Measurements from ENCODE around the gene PAK1. TPM values are rescaled to one million over a fixed set of nuclear protein-coding genes. Genes with fewer than 3 reads are reported as not detected.

PAK1 gene
- total RNA-seq, 3 donors from 2014 or later (not counting 1 experiment from before 2014, with no cell fraction given): 18.8 to 27.3 (median 20.4) TPM

GRCh38 chr11:77442394-77443053, 31.4 kb downstream of the PAK1 start:
- Histone ChIP-seq H3K27ac (ENCODE audit: low read length) (no peak overlapping the region), H3K4me3 (ENCODE audit: low read length) (no peak overlapping the region), H3K27me3 (ENCODE audit: control insufficient read depth, insufficient read depth, low read length) (no peaks in the 10 kb centered on the region), H3K4me1 (ENCODE audit: control insufficient read depth, insufficient read depth, low read length) (peaks cover 4% of the 10 kb centered on the region), H3K9me3 (ENCODE audit: control insufficient read depth, insufficient read depth, low read length) (no peaks in the 10 kb centered on the region), H3K36me3 (ENCODE audit: control insufficient read depth, insufficient read depth, low read length) (no peaks in the 10 kb centered on the region)
- no peaks in the 10 kb centered on the region for H3K4me1 Mint-ChIP-seq
- WGBS (ENCODE audit: insufficient coverage): 78% methylated on average over 3 of the region's 3 CpGs
- intact Hi-C loops (cut with micrococcal nuclease): no loop called here
- no peak overlapping the region for H3K4me3 Mint-ChIP-seq
- H3K9me3 Mint-ChIP-seq: no peaks in the 10 kb centered on the region
- H3K27ac Mint-ChIP-seq: no peak overlapping the region
- ATAC-seq: no peak
- no peak for TF ChIP-seq CTCF (IDR thresholded peaks at IDR 0.05)
- no peak for DNase-seq
- no peaks in the 10 kb centered on the region for H3K36me3 Mint-ChIP-seq
- H3K27me3 Mint-ChIP-seq (ENCODE audit: low read depth in 2 of 2): no peaks in the 10 kb centered on the region

GRCh38 chr11:77441426-77441825, 32.5 kb downstream of the PAK1 start:
- Histone ChIP-seq H3K9me3 (ENCODE audit: control insufficient read depth, insufficient read depth, low read length) (no peaks in the 10 kb centered on the region), H3K4me3 (ENCODE audit: low read length) (no peak overlapping the region), H3K4me1 (ENCODE audit: control insufficient read depth, insufficient read depth, low read length) (peaks cover 4% of the 10 kb centered on the region), H3K27me3 (ENCODE audit: control insufficient read depth, insufficient read depth, low read length) (no peaks in the 10 kb centered on the region), H3K36me3 (ENCODE audit: control insufficient read depth, insufficient read depth, low read length) (no peaks in the 10 kb centered on the region), H3K27ac (ENCODE audit: low read length) (no peak overlapping the region)
- no peaks in the 10 kb centered on the region for H3K4me1 Mint-ChIP-seq
- H3K36me3 Mint-ChIP-seq: no peaks in the 10 kb centered on the region
- no peak overlapping the region for H3K4me3 Mint-ChIP-seq
- intact Hi-C loops (cut with micrococcal nuclease): no loop called here
- no CpG with 5 or more reads among the region's 1 CpG for whole genome bisulfite sequencing (ENCODE audit: insufficient coverage)
- H3K9me3 Mint-ChIP-seq: no peaks in the 10 kb centered on the region
- ATAC-seq (no peak), DNase-seq (no peak)
- no peak overlapping the region for H3K27ac Mint-ChIP-seq
- H3K27me3 Mint-ChIP-seq (ENCODE audit: low read depth in 2 of 2): no peaks in the 10 kb centered on the region
- no peak for TF ChIP-seq CTCF (IDR thresholded peaks at IDR 0.05)

GRCh38 chr11:77440678-77441077, 33.2 kb downstream of the PAK1 start:
- no peak overlapping the region for H3K27ac ChIP-seq (ENCODE audit: low read length)
- intact Hi-C loops (cut with micrococcal nuclease): no loop called here
- H3K4me3 Mint-ChIP-seq: no peak overlapping the region
- H3K9me3 ChIP-seq (ENCODE audit: control insufficient read depth, insufficient read depth, low read length): no peaks in the 10 kb centered on the region
- no peaks in the 10 kb centered on the region for H3K27me3 ChIP-seq (ENCODE audit: control insufficient read depth, insufficient read depth, low read length)
- H3K4me1 Mint-ChIP-seq: no peaks in the 10 kb centered on the region
- no peaks in the 10 kb centered on the region for H3K36me3 ChIP-seq (ENCODE audit: control insufficient read depth, insufficient read depth, low read length)
- peaks cover 4% of the 10 kb centered on the region for H3K4me1 ChIP-seq (ENCODE audit: control insufficient read depth, insufficient read depth, low read length)
- no peak overlapping the region for H3K4me3 ChIP-seq (ENCODE audit: low read length)
- no peak overlapping the region for H3K27ac Mint-ChIP-seq
- H3K36me3 Mint-ChIP-seq: no peaks in the 10 kb centered on the region
- no peak for TF ChIP-seq CTCF (IDR thresholded peaks at IDR 0.05)
- H3K27me3 Mint-ChIP-seq (ENCODE audit: low read depth in 2 of 2): no peaks in the 10 kb centered on the region
- H3K9me3 Mint-ChIP-seq: no peaks in the 10 kb centered on the region
- ATAC-seq (no peak), DNase-seq (no peak)

- Histone ChIP-seq H3K4me3 (ENCODE audit: low read length) (no peak overlapping the region), H3K27ac (ENCODE audit: low read length) (no peak overlapping the region), H3K9me3 (ENCODE audit: control insufficient read depth, insufficient read depth, low read length) (no peaks in the 10 kb centered on the region), H3K36me3 (ENCODE audit: control insufficient read depth, insufficient read depth, low read length) (no peaks in the 10 kb centered on the region), H3K27me3 (ENCODE audit: control insufficient read depth, insufficient read depth, low read length) (no peaks in the 10 kb centered on the region), H3K4me1 (ENCODE audit: control insufficient read depth, insufficient read depth, low read length) (peaks cover 4% of the 10 kb centered on the region)
- TF ChIP-seq CTCF (IDR thresholded peaks at IDR 0.05): no peak
- no peak for ATAC-seq
- H3K27me3 Mint-ChIP-seq (ENCODE audit: low read depth in 2 of 2): no peaks in the 10 kb centered on the region
- intact Hi-C loops (cut with micrococcal nuclease): no loop called here
- no peak overlapping the region for H3K27ac Mint-ChIP-seq
- H3K9me3 Mint-ChIP-seq: no peaks in the 10 kb centered on the region
- DNase-seq: no peak
- WGBS (ENCODE audit: insufficient coverage): 38% methylated on average over 2 of the region's 2 CpGs
- no peaks in the 10 kb centered on the region for H3K4me1 Mint-ChIP-seq
- no peaks in the 10 kb centered on the region for H3K36me3 Mint-ChIP-seq
- no peak overlapping the region for H3K4me3 Mint-ChIP-seq
Measured at GRCh38 chr11:77438487-77438886, 35.4 kb downstream of the PAK1 start.

All from natural killer cell (primary cell).